ENCODE measurements around the gene PLK2.

Gene PLK2

GRCh38 chr5:58450018-58450417 is 9.9 kb downstream of the PLK2 start:
- no peak for DNase-seq (ENCODE audit: low read depth)

DNA sequence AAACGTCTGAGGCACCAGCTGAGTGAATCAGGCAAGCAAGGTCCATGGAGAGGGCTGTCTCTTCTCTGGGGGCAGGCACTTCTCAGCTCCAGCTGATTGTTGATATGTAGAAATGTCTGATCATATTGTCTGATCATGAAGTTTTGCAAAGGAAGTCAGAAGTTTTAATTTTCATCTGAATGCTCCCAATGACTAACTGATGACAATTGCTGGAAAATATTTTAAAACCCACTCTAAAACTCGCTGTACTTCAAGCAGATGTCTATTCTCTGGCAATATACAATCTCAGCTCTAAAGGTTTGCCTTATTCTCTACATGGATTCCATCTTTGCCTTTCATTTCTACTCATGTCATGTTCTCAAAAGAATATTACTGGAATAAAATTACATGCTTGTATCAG is 12.7 kb downstream of the PLK2 start:
- peak; percentile 38 for DNase-seq (ENCODE audit: low read depth)

DNA sequence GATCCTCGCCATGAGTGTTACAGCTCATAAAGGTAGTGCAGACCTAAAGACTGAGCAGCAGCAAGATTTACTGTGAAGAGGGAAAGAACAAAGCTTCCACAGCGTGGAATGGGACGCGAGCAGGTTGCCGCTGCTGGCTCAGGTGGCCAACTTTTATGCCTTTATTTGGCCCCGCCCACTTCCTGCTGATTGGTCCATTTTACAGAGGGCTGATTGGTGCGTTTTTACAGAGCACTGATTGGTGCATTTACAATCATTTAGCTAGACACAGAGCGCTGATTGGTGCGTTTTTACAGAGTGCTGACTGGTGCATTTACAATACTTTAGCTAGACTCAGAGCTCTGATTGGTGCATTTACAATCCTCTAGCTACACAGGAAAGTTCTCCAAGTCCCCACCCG is 13.9 kb downstream of the PLK2 start:
- no peak for DNase-seq (ENCODE audit: low read depth)

DNA sequence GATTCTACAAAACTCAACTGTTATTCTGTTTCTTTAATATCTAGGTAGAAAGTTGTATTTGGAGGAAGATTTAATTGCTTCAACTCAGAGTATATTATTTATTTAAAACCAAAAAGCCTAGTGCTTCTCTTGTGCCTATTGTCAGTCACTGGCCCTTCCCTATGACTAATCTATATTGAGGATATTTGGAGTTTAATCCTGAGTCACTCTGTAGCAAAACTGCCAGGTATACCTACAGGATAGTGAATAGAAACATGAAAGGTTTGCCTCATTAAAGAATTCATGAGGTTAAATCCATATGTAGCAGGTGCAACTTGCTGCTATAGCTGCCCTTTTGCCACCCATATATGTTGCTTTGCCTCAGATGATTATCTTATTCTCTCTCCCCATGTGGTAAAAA is 15.1 kb downstream of the PLK2 start:
- DNase-seq (ENCODE audit: low read depth): no peak

- DNase-seq (ENCODE audit: low read depth): no peak
These were observed 18.9 kb downstream of the PLK2 start for GRCh38 chr5:58440901-58441460.

GRCh38 chr5:58439094-58439644 is 20.7 kb downstream of the PLK2 start:
- DNase-seq (ENCODE audit: low read depth): no peak

DNA sequence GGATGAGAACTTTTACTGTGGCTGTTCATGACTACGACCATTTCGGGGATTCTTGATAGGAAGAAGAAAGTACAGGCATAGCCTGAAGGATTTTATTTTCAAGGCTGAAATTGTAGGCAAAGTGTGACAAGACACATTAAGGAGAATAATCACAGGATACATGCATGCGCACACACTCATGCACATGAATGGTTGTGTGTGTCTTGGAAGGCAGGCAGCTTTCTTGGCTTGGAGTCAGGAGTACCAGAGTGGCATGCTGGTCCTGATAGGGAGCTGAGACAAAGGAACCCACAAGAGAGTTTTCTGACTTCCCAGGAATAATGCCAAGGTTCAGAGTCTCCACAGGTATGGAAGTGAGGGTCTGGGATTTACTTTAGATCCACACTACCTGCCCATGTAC is 22.2 kb downstream of the PLK2 start:
- DNase-seq (ENCODE audit: low read depth): no peak

DNA sequence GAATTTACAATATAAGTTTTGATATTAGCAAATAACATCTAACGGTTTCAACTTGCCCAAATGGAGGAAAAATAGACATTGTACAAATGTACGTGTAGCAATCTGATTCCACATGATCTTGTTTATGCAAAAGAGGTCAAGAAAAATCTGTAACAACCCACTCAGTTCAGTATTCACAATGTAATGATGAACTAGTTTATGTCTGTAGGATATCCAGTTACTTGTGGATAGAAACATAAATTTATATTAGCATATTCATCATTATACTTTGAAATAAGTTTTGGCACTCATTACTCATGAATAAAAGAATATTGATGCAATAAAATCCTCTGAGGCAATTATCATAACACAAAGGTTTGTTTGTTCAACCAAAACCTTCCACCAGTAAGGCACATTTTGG is 28.1 kb downstream of the PLK2 start:
- no peak for DNase-seq (ENCODE audit: low read depth)

- no peak for DNase-seq (ENCODE audit: low read depth)
These were observed 47.0 kb downstream of the PLK2 start for GRCh38 chr5:58412932-58413331.

DNA sequence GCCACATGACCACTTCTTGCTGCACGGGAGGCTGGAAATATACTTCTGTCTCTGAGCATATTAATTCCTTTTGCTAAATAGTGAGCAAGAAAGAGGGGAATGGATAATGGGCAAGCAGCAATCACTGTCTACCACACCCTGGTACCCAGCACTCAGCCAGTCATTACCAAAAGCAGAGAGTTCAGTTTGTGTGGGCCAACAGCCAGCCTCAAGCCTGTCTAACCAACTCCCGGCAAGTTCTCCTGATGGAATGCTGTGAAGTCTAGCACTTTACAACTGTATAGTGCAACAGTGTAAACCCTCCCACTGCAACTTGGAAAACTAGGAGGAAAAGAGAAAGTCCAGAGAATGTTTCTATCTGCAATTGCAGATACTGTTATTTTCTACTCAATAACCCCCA is 47.8 kb downstream of the PLK2 start:
- DNase-seq (ENCODE audit: low read depth): no peak

GRCh38 chr5:58411372-58411771 is 48.5 kb downstream of the PLK2 start:
- DNase-seq (ENCODE audit: low read depth): no peak

- peak; percentile 60 for DNase-seq (ENCODE audit: low read depth)
These were observed 49.4 kb downstream of the PLK2 start for GRCh38 chr5:58410441-58410840.

- DNase-seq (ENCODE audit: low read depth): peak; percentile 78
These were observed 52.7 kb downstream of the PLK2 start for GRCh38 chr5:58407042-58407719.

DNA sequence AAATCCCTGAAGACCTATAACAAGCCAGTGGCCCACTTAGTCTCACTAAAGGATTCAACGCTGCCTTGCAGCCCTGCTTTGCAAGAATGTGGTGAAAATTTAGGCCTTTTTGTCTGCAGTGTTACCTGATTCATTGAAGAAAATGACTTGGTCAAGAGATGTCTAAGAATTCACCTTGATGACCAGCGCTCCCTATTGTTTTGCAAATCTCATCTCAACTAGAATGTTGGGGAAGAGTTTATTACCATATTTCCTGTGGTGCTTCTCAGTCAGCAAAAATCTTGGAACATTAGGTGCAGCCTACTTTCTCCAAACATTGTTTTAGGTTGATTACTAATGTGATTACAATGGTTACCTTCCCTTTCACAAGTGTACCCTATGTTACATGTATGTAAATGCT is 53.5 kb downstream of the PLK2 start:
- no peak for DNase-seq (ENCODE audit: low read depth)

GRCh38 chr5:58405175-58405574 is 54.7 kb downstream of the PLK2 start:
- DNase-seq (ENCODE audit: low read depth): no peak

- DNase-seq (ENCODE audit: low read depth): no peak
These were observed 55.2 kb downstream of the PLK2 start for GRCh38 chr5:58404734-58405133.

All from stromal cell of bone marrow (primary cell).